ENCODE data around the gene ETNK2.

ETNK2 gene

DNA sequence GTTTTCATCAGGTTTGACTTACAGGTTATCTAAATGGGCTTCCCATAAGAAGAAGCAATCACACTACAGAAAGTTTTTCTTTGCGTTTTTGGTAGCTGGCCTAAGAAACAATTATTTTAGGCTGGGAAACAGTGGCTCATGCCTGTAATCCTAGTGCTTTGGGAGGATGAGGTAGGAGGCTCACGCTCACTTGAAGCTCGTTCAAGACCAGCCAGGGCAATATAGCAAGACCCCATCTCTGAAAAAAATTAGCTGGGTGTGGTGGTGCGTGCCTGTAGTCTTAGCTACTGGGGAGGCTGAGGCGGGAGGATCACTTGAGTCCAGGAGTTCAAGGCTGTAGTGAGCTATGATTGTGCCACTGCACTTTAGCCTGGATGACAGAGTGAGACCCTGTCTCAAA, 15.9 kb upstream of the ETNK2 start:
- TF ChIP-seq POLR2A (IDR thresholded peaks at IDR 0.05; ENCODE audit: low read length) (no peak), GATA1 (IDR thresholded peaks at IDR 0.05; ENCODE audit: low read depth, low read length) (no peak)
- no peak for DNase-seq

DNA sequence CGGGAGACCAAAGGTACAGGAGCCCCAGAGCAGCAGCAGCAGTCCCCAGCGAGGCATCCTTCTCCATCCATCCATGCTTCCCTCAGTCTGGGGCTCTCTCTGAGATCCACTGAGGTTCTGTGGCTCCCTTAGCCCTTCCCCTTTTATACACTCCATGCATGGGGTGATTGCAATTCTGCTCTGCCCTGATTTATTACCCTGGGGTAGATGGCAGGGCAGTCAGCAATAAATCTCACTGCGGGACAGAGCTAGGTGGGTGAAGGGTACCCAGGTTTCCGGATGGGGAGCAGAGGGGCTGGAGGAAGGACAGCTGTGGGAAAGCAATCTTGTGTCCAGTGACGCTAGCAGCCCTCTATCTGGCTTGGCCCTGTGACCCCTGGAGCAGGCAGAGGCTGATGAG, 14.4 kb upstream of the ETNK2 start, which contains the start of gene REN:
REN (minus strand) TSS at position 119 of the 400 bp plus-strand sequence; CDS start at position 75, 44 bp downstream.
- TF ChIP-seq GATA1 (IDR thresholded peaks at IDR 0.05; ENCODE audit: low read depth, low read length) = no peak
- TF ChIP-seq POLR2A (IDR thresholded peaks at IDR 0.05; ENCODE audit: low read length) = no peak
- no peak for DNase-seq

DNA sequence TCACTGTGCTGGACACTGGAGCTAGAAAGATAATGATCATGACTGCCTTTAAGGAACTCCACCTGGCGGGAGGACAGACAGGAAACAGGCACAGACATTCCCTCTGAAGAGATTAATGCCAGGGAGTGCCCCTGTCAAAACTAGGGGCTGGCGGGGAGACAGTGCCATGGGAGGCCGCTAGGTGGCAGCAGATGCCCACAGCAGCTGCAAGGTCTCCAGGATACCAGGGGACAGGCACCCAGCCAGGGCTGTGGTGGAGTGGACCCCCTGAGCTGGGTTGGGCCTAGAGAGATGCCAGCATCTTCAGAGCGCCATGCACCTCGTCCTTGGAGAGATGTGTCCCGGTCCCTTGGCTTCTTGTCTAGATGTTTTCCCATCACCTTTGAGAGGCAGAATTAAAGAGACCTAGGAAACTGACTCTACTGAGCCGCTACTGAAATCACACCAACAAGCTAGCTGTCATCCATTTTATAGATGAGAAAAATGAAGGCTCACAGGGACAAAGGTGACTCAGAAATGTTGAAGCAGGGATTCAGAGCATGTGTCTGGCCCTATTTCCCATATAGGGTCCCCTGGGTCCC, 10.7 kb upstream of the ETNK2 start:
- TF ChIP-seq POLR2A (IDR thresholded peaks at IDR 0.05; ENCODE audit: low read length) = no peak
- no peak for TF ChIP-seq GATA1 (IDR thresholded peaks at IDR 0.05; ENCODE audit: low read depth, low read length)
- DNase-seq = peak; percentile 61 to 82

DNA sequence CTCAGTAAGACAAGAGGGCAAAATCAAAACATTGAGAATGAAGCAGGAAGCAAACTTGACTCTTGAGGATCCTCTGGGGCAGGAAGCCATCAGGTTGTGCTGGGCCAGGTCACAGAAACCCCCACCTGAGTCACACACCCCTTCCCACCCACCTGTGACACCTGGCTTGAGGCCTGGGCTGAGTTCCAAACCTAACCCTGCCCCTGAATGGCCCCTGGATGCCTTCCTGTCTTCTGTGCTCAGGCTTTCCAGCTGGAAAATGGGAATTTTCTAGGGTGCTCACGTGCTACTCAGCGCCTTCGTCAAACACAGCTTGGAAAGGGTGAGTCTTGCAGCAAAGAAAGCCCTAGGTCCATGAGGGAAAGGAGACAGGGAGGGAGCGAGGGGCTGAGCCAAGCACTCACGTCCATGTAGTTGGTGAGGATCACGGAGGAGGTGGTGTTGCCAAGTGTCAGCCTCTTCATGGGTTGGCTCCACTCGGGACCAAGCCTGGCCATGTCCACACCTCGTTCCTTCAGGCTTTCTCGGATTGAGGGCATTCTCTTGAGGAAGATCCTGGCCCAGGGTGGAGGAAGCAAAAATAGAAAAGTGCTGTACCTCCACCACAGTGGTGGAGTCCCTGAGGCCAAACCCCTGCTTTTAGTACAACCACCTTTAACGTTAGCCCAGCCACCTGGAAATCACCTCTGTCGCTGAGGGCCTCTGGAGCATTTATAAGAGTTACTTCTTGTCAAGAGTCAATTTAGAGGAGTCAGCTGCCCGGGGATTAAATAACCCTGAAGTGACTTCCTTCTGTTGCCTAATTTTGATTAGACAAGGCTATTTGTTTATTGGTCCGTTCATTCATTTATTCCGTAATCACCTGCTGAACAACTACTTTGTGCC, 10.0 kb upstream of the ETNK2 start:
- no peak for TF ChIP-seq GATA1 (IDR thresholded peaks at IDR 0.05; ENCODE audit: low read depth, low read length)
- no peak for TF ChIP-seq POLR2A (IDR thresholded peaks at IDR 0.05; ENCODE audit: low read length)
- DNase-seq = no peak

GRCh38 chr1:204157962-204158361, 6.1 kb upstream of the ETNK2 start:
- DNase-seq = no peak
- TF ChIP-seq POLR2A (IDR thresholded peaks at IDR 0.05; ENCODE audit: low read length) (no peak), GATA1 (IDR thresholded peaks at IDR 0.05; ENCODE audit: low read depth, low read length) (no peak)

GRCh38 chr1:204155881-204156280, 4.0 kb upstream of the ETNK2 start:
- no peak for DNase-seq
- TF ChIP-seq POLR2A (IDR thresholded peaks at IDR 0.05; ENCODE audit: low read length) = no peak
- TF ChIP-seq GATA1 (IDR thresholded peaks at IDR 0.05; ENCODE audit: low read depth, low read length) = no peak

GRCh38 chr1:204154568-204155255, 2.9 kb upstream of the ETNK2 start:
- DNase-seq = no peak

DNA sequence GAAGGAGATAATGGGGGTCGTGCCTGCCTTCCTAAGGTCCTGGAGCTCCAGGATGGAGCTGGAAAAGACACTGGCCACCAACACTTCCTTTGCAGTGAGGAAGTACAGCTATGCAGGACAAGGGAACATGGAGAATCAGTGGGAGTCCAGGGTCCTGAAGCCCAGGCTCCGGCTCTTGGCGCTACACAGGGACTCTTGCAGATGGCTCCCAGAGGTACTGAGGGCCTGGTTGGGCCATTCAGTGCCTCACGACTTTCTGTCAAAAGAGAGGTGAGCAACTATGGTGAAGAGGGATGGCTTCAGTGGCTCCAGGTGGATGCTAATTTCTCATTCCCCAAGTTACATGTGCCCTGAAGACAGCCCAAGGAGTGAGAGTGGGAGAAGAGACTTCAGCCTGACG, 1.8 kb upstream of the ETNK2 start:
- TF ChIP-seq POLR2A (IDR thresholded peaks at IDR 0.05; ENCODE audit: low read length) (no peak), GATA1 (IDR thresholded peaks at IDR 0.05; ENCODE audit: low read depth, low read length) (no peak)
- no peak for DNase-seq

More at GRCh38 chr1:204154568-204155255, 2.9 kb upstream of the ETNK2 start:
- TF ChIP-seq GATA1 (IDR thresholded peaks at IDR 0.05; ENCODE audit: low read depth, low read length) (no peak), POLR2A (IDR thresholded peaks at IDR 0.05; ENCODE audit: low read length) (no peak)

GRCh38 chr1:204152310-204153044, 633 bp upstream of the ETNK2 start:
- TF ChIP-seq GATA1 (IDR thresholded peaks at IDR 0.05; ENCODE audit: low read depth, low read length) (no peak), POLR2A (IDR thresholded peaks at IDR 0.05; ENCODE audit: low read length) (no peak)
- DNase-seq = no peak

DNA sequence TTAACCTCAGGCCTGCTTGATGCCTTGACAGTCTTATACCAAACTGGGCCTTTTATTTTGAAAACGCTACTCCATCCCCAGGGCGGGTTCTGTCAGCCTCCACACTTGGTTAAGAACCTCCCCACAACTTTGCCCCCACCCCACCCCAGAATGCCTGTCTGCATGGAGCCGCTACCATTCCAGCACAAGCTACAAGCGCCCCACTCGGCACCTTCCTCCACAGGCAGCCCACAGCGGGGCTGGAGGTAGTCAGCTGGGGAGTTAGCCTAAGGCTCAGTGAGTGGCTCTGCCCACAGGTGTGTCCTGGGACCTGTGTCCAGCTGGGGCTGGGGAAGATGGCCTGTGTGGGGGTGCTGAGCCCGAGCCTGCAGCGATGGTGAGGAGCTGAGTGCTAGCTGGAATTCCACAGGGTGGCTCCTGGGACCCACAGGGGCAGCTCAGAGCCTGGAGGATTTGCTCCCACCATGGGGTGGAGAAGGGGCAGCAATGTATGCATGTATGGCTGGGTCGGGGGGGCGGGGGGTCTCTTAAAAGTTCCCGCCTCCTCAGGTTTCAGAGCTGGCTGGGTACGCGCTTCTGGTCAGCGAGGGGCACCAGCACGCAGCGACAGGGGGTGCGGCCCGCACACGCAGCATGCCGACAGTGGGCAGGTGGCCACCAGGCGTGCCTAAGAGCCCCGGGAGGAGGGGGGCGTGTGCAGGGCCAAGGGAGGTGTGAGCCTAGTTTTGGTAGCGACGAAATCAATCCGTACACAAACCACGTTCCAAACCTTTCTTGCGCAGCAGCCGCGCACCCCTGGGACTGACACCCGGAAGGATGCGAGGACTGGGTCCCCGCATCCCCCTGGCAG, 917 bp downstream of the ETNK2 start:
- no peak for DNase-seq
- TF ChIP-seq POLR2A (IDR thresholded peaks at IDR 0.05; ENCODE audit: low read length) (no peak), GATA1 (IDR thresholded peaks at IDR 0.05; ENCODE audit: low read depth, low read length) (no peak)

- DNase-seq = no peak
- no peak for TF ChIP-seq POLR2A (IDR thresholded peaks at IDR 0.05; ENCODE audit: low read length)
- TF ChIP-seq GATA1 (IDR thresholded peaks at IDR 0.05; ENCODE audit: low read depth, low read length) = no peak
Observed at GRCh38 chr1:204149635-204150565, 1.9 kb downstream of the ETNK2 start.

- TF ChIP-seq POLR2A (IDR thresholded peaks at IDR 0.05; ENCODE audit: low read length) = no peak
- no peak for DNase-seq
Observed at GRCh38 chr1:204149107-204149506, 2.7 kb downstream of the ETNK2 start.

All from erythroblast (primary cell).